Measurements from ENCODE around the gene NPBWR2. TPM values are rescaled to one million over a fixed set of nuclear protein-coding genes. Genes with fewer than 3 reads are reported as not detected.

Gene NPBWR2
- total and polyA plus RNA-seq, 2 donors (not counting 3 experiments of a cell fraction or from before 2014, with no cell fraction given): not detected

DNA sequence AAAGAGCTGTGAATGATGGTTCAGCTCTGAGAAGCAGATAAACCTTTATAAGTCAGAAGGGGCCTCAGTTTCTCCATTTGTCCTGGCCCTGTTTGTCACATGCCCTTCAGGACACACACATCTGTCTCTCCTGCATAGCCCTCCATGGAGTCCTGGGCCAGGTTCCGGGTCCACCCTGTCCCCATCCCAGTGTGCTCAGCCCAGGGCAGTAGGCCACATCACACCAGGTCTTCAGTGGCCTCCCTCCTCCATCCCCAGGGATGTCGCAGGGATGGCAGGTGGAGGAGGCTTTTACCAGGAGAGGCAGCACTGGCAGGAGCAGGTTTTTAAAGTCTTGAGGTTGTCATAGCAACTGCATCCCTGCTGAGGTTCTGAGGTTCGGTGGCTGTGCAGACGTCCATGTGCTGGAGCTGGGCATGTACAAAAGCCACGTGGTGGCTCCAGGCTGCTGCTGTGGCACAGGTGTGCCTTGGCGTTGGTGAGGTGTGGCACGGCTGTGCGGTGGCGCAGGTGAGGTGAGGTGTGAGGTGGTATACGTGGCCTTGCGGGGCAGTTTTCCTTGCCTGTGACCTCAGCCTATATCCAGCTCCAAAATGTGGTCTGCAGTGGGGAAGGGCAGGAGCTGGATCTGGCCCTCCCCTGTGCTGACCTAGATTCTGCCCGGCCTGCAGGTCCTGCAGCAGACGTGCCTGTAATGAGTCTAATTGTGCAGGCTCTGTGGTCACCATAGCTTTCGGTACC is 8.0 kb upstream of the NPBWR2 start:
- no peak overlapping the region for H3K4me2 ChIP-seq (ENCODE audit: insufficient read depth, low read length)
- no peaks in the 10 kb centered on the region for H3K27me3 ChIP-seq (ENCODE audit: control insufficient read depth in 2 of 2, insufficient read depth in 2 of 2, low read length in 2 of 2)
- dilution Hi-C loops (cut with MboI; ENCODE audit: extremely low pct_ligation_motif_present, low sequenced_read_pairs) (no loop called here), intact Hi-C loops (cut with micrococcal nuclease) (no loop called here)
- TF ChIP-seq JUN (IDR thresholded peaks at IDR 0.05; ENCODE audit: borderline replicate concordance, insufficient read depth, insufficient read length, low read depth): no peak
- no peak for TF ChIP-seq MYC (IDR thresholded peaks at IDR 0.05; ENCODE audit: low read depth, low read length)
- TF ChIP-seq MAX (IDR thresholded peaks at IDR 0.05; ENCODE audit: insufficient read depth, insufficient read length): no peak
- TF ChIP-seq EZH2 (IDR thresholded peaks at IDR 0.05; ENCODE audit: borderline replicate concordance, low read depth, low read length, severe bottlenecking): no peak
- TF ChIP-seq GATA2 (IDR thresholded peaks at IDR 0.05; ENCODE audit: insufficient read depth, insufficient read length, low read depth, low read length): no peak
- TF ChIP-seq CTCF (IDR thresholded peaks at IDR 0.05; ENCODE audit: extremely low read depth in 1 of 2, insufficient read depth in 1 of 2, low read depth in 1 of 2, low read length in 2 of 2): no peak
- no peak for TF ChIP-seq FOS (IDR thresholded peaks at IDR 0.05; ENCODE audit: borderline replicate concordance, insufficient read depth, low read length)
- TF ChIP-seq POLR2A (IDR thresholded peaks at IDR 0.05; ENCODE audit: low read depth, low read length): no peak
- H3K36me3 ChIP-seq (ENCODE audit: control insufficient read depth in 2 of 2, extremely low read depth in 1 of 2, insufficient read depth in 2 of 2, low read length in 2 of 2): no peaks in the 10 kb centered on the region
- ChIA-PET POLR2A (no interaction called here), CTCF (interaction anchor here (1.5 to 8.0 kb wide), 3 partner anchors 13 to 76 kb away, joined by 6 to 66 read pairs (median 9); partner anchors contain the start of gene LKAAEAR1)
- no TSS peak for BruUV-seq (replicated peaks)
- H3K9me1 ChIP-seq (replicated peaks; ENCODE audit: control insufficient read depth, extremely low read depth, insufficient read depth, low read length): no peaks in the 10 kb centered on the region
- no peaks in the 10 kb centered on the region for H3K9me3 ChIP-seq (replicated peaks; ENCODE audit: control insufficient read depth, insufficient read depth, low read length)
- no peaks in the 10 kb centered on the region for H3K4me1 ChIP-seq (ENCODE audit: control insufficient read depth, extremely low read depth, insufficient read depth, low read length)
- no peaks in the 10 kb centered on the region for H4K20me1 ChIP-seq (replicated peaks; ENCODE audit: control insufficient read depth, extremely low read depth, insufficient read depth, low read length)
- H3K79me2 ChIP-seq (ENCODE audit: control insufficient read depth, insufficient read depth, low read length): no peaks in the 10 kb centered on the region
- no peak overlapping the region for H2AFZ ChIP-seq (ENCODE audit: low read depth, low read length)
- no peak overlapping the region for H3K27ac ChIP-seq (ENCODE audit: insufficient read depth, low read depth, low read length)
- FAIRE-seq (no peak), DNase-seq (ENCODE audit: low read depth, low spot score) (no peak)
- H3K4me3 ChIP-seq (replicated peaks in 1 of 3; ENCODE audit: insufficient read depth in 1 of 3, low read depth in 1 of 3, low read length in 3 of 3): no peak overlapping the region
- H3K9ac ChIP-seq (replicated peaks; ENCODE audit: extremely low read depth, insufficient read depth, low read length): no peak overlapping the region
